ENCODE results near the gene KIF13A.
"Not testable (repeated sequence)": the region's sequence is repeated elsewhere in the genome, so short reads cannot be mapped to it uniquely, and the experiment has no call there.

Gene KIF13A

DNA sequence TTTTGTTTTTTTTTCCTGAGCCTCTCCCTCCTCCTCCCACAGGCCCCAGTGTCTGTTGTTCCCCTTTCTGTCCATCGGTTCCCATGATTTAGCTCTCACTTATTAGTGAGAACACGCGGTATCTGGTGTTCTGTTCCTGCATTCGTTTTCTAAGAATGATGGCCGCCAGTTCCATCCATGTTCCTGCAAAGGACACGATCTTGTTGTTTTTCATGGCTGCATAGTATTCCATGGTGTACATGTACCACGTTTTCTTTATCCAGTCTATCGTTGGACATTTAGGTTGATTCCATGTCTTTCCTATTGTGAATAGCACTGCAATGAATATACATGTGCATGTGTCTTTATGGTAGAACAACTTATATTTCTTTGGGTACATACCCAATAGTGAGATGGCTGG, 175.1 kb downstream of the KIF13A start:
- TF ChIP-seq, protein P1, sequence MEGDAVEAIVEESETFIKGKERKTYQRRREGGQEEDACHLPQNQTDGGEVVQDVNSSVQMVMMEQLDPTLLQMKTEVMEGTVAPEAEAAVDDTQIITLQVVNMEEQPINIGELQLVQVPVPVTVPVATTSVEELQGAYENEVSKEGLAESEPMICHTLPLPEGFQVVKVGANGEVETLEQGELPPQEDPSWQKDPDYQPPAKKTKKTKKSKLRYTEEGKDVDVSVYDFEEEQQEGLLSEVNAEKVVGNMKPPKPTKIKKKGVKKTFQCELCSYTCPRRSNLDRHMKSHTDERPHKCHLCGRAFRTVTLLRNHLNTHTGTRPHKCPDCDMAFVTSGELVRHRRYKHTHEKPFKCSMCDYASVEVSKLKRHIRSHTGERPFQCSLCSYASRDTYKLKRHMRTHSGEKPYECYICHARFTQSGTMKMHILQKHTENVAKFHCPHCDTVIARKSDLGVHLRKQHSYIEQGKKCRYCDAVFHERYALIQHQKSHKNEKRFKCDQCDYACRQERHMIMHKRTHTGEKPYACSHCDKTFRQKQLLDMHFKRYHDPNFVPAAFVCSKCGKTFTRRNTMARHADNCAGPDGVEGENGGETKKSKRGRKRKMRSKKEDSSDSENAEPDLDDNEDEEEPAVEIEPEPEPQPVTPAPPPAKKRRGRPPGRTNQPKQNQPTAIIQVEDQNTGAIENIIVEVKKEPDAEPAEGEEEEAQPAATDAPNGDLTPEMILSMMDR (conservative IDR thresholded peaks at IDR 0.05; ENCODE audit: control insufficient read depth, insufficient read depth, low read depth, low read length) = no peak
- no peak for DNase-seq (ENCODE audit: low read depth)
- no peak overlapping the region for H3K4me3 ChIP-seq (ENCODE audit: control insufficient read depth, low read depth, low read length)

DNA sequence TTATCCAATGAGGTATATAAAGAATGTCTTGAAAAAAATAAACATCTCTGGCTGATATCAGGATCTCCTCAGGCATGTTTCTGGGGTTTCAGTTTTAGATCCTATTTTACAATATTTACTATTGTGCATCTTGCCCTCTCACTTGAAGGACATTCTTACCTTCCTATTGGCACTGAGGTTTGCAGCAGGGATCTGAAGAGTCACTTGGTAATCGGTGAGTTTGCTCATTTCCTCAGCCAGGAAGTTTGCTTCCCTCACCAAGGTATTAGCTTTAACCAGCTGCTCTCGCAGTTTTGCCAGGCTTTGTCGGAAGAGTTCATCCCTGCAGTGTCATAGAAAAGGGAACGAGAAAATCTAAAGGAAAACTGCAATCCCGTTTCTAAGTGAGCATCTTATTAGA, 178.8 kb downstream of the KIF13A start:
- DNase-seq (ENCODE audit: low read depth) = no peak
- H3K4me3 ChIP-seq (ENCODE audit: control insufficient read depth, low read depth, low read length) = no peak overlapping the region
- TF ChIP-seq, protein P1 (conservative IDR thresholded peaks at IDR 0.05; ENCODE audit: control insufficient read depth, insufficient read depth, low read depth, low read length) = no peak

DNA sequence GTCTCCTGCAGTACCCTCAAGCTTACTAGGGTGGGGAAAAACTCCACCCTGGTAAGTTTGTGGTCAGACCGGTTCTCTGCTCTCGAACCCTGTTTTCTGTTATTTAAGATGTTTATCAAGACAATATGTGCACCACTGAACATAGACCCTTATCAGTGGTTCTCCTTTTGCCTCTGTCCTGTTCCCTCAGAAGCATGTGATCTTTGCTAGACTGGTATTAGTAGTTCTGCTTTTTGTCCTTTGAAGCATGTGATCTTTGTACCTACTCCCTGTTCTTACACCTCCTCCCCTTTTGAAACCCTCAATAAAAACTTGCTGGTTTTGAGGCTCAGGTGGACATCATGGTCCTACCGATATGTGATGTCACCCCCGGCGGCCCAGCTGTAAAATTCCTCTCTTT, 180.0 kb downstream of the KIF13A start:
- not testable (repeated sequence) for H3K4me3 ChIP-seq (ENCODE audit: control insufficient read depth, low read depth, low read length); DNase-seq (ENCODE audit: low read depth)

DNA sequence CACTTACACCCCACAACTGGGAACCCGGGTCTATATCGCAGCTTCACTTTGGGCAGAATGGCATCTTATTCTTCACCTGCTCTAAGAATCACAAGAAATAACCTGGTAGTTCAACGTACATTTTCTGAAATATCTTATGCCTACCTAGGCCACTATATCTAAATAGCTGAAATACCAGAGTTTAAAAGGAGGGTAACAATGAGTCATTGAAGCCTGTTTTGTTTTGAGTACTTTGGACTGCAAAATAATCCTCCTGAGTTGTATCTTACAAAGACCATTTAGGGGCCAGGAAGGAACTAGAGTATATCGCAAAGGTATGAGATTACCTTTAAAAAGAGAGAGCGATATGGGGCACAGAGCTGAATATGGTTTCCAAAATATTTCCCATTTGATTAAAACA, 184.0 kb downstream of the KIF13A start:
- H3K4me3 ChIP-seq (ENCODE audit: control insufficient read depth, low read depth, low read length) = no peak overlapping the region
- DNase-seq (ENCODE audit: low read depth) = no peak
- TF ChIP-seq, protein P1 (conservative IDR thresholded peaks at IDR 0.05; ENCODE audit: control insufficient read depth, insufficient read depth, low read depth, low read length) = no peak

DNA sequence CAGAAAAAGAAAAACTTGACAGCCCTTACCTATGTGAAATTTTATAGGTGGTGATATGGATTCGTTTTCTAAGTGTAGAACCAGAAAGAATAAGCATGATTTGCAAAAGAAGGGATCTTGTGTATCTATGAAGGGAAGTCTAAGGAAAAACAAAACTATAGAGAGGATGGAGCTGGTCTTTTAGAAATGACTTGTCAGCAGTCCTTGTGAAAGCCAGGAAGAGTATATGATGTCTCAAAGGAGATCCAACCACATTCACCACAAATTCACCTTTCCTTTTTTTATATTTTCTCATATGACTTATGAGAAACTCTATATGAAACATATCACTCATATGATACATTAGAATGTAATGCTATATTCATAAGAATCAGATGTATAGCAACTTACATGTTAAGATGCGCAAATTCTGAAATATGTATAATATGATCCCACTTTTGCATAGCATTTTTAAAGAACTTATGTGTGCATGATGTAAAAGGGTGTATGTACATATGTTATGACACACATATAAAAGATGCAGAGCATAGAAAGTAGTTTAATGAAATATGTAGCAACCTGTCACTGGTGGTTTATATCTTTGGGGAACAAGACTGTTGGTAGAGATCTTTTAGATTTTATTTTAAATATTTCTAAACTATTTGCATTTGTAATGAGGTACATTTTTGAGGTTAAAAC, 188.8 kb downstream of the KIF13A start:
- no peak for DNase-seq (ENCODE audit: low read depth)
- H3K4me3 ChIP-seq (ENCODE audit: control insufficient read depth, low read depth, low read length) = no peak overlapping the region
- TF ChIP-seq, protein P1 (conservative IDR thresholded peaks at IDR 0.05; ENCODE audit: control insufficient read depth, insufficient read depth, low read depth, low read length) = no peak

DNA sequence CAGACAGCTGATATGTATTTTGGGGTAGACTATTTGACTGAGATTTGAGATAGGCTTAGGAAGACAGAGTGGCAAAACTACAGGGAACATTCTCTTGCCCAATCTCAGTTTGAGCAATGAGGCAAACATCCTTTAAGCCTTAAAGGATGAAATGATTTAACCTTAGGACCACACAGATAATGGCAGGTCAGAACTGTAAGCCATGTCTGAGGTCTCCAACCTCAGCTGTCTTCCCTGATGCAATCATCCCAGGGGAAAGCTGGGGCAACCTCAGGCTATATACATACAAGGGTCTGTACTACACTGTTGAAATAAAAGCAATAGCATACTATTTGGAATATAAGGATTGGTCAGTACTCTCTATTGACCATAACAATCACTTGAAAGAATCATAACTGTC, 196.9 kb downstream of the KIF13A start:
- DNase-seq (ENCODE audit: low read depth) = peak; percentile 31
- H3K4me3 ChIP-seq (ENCODE audit: control insufficient read depth, low read depth, low read length) = no peak overlapping the region
- TF ChIP-seq, protein P1 (conservative IDR thresholded peaks at IDR 0.05; ENCODE audit: control insufficient read depth, insufficient read depth, low read depth, low read length) = no peak

DNA sequence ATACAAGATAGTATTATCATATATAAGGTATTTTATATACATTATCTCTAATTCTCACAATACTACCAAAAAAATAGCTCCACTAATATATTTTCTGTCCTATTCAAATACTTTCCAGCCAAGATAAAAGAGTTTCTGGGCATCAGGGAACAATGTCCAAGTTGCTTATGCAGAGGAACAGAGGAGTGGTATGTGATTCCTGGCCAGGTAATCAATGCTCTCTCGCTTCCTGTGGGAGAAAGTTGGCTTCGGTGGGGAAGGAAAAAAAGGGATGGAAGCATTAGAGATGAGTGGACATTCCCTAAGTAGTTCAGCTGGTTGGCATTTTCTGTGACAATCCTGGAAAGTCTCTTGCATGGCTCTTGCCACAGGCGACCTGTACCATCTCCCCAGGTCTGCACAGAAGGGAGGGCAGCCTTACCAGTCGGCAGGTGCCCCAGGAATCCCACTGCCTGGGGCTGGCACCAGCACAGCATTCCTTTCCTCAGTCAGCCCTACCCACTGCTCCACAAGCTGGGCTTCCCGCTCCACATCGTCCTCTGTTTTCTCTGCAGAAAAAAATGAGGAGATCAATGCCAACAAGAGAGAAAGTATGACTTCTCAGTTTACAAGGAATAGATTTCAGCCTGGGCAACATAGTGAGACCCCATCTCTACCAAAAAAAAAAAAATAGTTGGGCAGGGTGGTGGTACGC, 202.2 kb downstream of the KIF13A start:
- no peak for DNase-seq (ENCODE audit: low read depth)
- TF ChIP-seq, protein P1 (conservative IDR thresholded peaks at IDR 0.05; ENCODE audit: control insufficient read depth, insufficient read depth, low read depth, low read length) = no peak
- no peak overlapping the region for H3K4me3 ChIP-seq (ENCODE audit: control insufficient read depth, low read depth, low read length)

All from fibroblast of mammary gland (primary cell).